Stimulated activated CD4-positive, alpha-beta T cell treated with anti-CD3 and anti-CD28 coated beads, TNF-alpha, amount 100 ng/mL, for 24 hours (primary cell): ENCODE results near the gene CERT1.

Source experiments
- DNase-seq, 3 experiments: peaks; one replicate each; pipeline ENCODE4 v3.0.0-alpha.2; 2020; ENCODE audit warnings: low read depth in 3 of 3

CERT1 gene

DNA sequence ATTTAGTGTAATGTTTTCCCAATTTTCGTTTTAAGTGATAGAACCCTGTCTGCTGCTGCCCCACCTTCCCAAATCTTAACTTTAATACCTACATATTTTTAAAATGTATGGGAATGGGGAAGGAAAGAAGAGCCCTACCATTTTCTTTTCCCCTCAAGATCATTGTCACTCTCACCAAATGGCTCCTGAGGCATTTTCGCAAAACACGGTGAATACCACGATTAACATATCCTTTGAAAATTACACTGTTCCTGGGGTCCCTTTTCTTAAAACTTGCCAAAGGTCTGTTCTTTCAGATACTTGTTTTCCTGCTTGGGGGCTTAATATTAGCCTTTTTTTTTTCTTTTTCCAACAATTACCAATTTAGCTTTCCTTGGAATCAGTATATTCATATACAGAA, 36.1 kb downstream of the CERT1 start:
- DNase-seq, result no peak

DNA sequence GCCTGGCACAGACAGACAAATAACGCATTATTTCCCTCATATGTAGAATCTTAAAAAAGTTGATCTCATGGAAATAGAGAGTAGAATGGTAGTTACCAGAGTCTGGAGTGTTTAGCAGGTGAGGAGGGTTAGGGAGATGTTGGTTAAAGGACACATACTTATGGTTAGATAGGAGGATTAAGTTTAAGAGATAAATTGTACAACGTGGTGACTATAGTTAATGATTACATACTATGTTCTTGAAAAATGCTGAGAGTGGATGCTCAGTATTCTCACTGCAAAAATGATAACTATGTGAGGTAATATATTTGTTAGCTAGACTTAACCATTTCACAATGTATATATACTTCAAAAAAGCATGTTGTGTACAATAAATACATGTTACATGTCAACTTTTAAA, 38.0 kb downstream of the CERT1 start:
- no peak for DNase-seq

DNA sequence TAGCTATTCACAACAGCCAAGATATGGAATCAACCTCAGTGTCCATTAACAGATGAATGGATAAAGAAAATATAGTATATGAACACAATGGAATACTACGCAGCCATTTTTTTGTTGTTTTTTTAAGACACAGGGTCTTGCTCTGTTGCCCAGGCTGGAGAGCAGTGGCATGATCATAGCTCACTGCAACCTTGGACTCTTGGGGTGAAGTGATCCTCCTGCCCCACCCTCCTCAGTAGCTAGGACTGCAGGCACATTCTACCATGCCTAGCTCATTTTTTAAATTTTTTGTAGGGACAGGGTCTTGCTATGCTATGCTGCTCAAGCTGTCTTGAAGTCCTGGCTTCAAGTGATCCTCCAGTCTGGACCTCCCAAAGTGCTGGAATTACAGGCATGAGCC, 38.5 kb downstream of the CERT1 start:
- no peak for DNase-seq

DNA sequence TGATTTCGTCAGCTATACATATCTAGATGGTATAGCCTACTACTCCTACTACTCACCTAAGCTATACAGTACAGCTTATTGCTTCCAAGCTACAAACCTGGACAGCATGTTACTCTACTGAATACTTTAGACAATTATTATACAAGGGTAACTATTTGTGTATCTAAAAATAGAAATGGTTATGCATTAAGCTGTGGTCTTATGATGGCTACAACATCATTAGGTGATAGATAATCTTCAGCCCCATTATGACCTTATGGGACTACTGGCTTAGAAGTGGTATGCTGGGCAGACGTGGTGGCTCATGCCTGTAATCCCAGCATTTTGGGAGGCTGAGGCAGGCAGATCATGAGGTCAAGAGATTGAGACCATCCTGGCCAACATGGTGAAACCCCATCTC, 40.2 kb downstream of the CERT1 start:
- no peak for DNase-seq

DNA sequence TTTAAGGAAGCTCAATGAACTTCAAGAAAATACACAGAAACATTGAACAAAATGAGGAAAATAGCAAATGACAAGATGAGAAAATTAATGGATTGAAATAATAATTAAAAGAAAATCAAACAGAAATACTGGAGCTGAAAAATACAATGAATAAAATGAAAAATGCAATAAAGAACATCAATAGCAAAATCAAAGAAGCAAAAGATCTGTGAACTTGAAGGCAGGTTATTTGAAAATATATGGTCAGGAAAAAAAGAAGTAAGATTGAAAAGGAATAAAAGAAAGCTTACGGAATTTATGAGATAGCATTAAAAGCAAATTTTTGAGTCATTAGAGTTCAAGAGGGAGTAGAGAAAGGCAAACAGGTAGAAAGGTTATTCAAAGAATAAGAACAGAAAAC, 42.4 kb downstream of the CERT1 start:
- no peak for DNase-seq

DNA sequence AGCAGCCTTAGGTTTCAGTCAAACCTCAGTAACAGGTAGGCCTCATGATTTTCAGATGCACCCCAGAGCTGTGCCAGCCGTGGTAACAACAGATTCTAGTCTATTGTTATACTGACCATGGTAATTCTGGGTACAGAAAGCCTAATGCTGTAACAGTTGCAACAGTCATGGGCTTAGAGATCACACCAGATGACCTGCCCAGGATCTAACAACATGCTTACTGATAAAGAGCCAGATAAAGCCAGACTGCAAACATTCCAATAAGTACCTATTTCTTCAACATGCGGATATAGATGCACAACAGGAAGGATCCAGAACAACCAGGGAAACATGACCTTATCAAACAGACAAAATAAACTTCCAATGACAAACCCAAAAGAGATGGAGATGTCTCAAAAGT, 42.8 kb downstream of the CERT1 start:
- no peak for DNase-seq

DNA sequence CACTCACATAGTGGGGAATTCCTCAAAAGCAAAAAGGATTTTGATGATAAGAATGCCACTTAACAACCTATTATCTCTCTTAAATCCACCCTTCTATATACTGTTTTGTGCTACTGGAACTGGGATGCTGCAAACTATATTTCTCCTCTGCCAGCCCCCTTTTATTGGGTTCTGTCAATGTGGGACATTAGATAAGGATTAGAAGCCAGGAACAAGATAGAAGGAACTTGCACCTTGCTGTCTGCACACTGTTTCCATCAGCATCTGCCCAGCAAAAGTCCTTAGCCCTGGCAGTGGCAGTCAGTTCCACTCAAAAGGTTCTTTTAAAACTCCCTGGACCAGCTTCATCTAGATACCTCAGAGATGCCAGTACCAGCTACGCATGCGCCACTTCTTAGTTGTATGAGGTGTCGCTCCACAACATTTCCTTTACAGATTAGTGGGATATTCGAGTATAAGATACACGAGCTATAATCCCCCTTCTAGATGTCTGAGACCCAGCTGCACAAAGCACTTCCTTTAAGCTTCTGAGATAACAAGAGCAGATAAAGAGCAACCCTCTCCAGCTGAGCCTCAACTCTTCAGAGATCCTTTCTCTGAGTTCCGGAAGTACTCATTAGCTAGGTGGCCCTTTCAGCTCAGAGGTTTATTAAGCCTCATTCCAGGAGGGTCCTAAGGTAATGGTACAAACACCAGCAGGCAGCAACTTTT, 45.3 kb downstream of the CERT1 start:
- DNase-seq, result no peak

DNA sequence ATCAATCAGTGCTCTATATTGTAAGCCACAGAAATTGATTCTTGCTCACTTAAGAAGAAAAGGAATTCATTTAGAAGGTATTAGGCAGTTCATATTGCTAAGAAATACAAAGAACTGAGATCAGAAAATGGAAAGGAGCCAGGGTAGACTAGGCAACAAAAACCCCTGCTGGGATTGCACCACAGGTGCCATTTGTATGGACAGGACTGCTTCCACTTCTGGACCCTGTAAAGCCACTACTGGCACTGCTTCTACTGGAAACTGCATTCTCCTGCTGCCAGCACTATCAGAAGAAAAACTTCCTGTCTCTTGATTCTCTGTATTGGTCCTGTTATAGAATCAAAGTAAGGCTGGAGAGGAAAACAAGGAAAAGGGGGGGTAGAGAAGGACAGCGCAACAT, 45.9 kb downstream of the CERT1 start:
- no peak for DNase-seq

DNA sequence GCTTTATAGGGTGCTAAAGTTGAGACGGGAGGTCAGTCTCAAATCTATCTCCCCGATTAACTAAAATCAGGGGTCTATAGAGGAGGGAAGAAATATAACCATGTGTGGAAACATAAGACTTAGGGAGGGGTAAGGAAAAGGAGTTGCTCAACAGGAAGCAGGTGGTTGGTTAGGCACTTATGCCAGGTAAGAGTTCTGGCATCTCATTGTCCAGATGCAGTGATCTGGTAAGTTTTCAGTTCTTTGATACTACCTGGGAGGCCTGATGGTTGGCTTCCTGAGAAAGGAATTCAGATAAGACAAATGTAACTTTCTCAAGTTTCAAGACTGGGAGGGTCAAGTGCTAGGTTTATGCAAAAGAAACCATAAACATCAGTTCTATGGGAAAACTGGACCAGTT, 47.7 kb downstream of the CERT1 start:
- no peak for DNase-seq

DNA sequence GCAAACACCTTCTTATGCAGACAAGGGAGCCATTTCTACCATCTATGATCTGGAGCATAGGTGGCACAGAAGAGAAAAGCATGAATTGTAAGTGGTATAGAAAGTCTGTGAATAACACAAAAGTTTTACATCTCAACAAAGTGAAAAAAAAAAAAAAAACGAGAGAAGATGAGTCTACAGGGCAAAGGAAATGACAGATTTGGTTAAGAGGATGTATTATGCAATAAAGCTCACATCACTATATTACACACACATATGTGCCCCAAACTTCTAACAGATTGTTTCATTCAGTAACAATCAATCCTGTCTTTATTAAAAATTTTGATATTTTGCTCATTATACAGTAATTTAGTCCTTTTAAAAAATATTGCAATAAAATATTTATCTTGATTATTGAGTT, 49.8 kb downstream of the CERT1 start:
- DNase-seq, result no peak

DNA sequence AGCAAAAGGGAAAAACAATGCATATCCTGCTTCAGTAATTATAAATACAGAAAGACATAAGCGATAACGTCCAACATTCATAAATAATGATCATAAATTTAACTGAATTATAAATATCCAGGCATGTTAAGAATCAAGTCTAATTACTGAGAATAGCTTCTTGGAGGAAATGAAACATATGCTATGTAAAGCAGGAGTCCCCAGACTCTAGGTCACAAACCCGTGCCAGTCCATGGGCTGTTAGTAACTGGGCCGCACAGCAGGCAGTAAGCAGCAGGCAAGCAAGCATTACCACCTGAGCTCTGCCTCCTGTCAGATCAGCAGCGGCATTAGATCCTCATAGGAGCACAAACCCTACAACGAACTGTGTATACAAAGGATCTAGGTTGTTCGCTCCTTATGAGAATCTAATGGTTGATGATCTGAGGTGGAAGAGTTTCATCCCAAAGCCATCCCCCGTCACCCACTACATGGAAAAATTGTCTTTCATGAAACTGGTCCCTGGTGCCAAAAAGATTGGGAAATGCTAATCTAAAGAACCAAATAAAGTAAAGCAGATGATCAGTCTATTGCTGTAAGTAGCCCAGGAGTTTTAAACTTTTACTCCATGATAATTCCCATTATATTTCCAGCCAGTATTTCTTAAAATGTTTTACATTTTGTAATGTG, 50.4 kb downstream of the CERT1 start:
- no peak for DNase-seq

DNA sequence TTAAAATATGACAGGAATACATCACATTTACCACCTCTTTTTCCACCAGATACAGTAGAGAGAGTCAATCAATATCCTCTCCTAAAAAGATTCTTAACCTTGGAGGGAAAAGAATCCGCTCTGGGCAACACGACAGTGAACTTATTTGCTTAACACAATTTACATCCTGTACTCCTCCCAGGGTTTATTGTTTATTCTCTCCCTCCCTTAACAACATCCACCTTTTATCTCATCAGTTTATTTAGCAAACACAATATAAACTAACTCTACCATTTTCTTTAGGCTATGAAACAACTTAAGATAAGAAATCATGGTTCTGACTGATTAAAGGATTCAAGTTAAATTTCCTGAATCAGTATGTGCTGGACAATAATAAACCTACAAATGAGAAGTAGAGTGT, 50.9 kb downstream of the CERT1 start:
- DNase-seq, result no peak

DNA sequence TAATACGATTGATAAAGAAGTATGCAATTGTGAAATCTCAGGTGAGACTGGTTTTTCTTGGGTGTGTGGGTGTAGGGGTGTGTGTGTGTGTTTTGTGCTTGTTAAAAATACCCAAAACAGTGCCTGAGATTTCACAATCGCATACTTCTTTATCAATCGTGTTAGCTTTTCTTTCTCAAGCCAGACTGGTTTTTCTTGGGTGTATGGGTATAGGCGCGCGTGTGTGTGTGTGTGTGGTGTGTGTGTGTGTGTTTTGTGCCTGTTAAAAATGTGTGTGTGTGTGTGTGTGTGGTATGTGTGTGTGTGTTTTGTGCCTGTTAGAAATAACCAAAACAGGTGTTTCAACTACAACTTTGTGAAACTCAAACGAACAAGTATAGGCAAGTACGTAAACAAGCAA, 53.7 kb downstream of the CERT1 start:
- DNase-seq, result no peak

DNA sequence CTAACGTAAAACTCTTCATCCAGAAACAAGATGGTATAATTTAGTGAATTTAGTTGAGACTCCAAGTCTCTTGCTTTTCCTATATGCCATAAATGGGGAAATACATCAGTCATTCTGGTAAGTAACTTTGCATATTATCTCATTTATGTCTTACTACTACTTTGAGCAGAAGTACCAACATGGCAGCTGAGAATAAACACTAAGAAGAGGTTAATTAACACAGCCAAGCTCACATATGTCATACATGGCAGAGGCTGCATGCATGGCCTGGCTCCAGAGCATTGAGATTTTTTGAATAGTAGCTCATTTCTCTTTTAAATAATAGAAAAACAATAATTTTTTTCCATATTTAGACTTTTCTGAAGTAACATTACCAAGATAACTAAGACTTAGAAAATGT, 54.3 kb downstream of the CERT1 start:
- DNase-seq, result no peak

DNA sequence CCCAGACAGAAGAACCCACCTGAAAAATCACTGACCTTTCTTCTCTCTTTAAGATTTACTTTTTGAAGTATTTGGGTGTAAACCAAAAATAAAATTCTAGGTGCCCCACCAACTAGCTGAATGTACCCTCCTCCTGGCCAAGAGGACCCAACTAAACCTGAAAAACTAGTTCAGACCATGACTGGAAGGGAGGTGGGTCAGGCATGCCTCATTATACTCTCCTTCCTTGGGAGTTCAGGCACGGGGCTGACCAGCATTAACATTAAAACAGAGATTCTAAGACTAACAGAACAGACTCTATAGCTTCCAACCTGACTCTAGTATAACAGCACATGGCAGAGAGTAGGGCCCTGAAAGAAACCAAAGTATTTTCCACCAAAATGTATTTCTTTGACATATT, 61.4 kb downstream of the CERT1 start:
- DNase-seq, result no peak

DNA sequence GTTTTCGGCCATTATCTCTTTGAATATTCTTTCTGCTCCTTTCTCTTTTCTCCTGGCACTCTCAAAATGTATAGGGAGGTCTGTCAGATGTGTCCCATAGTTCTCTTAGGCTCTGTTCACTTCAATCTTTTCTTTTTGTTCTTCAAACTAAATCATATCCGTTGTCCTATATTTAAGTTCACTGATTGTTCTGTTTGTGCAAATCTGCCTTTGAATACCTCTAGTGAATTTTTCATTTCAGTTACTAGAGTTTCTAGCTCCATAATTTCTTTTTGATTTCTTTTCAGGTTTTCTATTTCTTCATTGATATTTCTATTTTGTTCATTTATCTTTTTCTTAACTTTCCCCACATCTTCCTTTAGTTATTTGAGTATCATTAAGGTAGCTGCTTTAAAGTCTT, 65.4 kb downstream of the CERT1 start:
- no peak for DNase-seq

DNA sequence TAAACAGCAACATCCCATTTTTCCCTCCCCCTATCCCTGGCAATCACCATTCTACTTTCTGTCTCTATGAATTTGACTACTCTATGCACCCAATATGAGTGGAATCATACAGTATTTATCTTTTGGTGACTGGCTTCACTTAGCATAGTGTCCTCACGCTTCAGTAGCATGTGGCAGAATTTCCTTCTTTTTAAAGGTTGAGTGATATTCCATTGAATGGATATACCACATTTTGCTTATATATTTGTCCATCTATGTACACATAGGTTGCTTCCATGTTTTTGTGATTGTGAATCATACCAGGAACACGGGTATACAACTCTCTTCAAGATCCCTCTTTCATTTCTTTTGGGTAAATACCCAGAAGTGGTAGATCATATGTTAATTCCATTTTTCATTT, 69.9 kb downstream of the CERT1 start:
- no peak for DNase-seq

DNA sequence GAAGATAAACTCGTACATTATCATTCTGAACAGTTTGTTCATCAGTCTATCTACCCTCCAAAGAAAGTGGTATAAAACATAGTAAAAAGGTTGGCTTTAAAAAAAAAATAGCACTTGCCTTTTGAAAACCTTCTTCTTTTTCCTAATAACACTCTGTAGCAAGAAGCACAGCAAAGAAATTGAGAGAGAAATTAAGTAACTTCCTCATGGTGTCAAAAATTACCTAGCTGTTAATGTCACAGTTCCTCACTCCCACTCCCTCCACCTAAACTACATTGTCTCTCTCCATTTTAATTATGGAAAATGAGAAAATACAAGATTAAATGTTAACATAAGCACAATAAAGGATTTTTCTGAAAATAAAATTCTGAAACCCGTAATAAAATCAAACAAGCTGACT, 72.2 kb downstream of the CERT1 start:
- DNase-seq, result no peak

DNA sequence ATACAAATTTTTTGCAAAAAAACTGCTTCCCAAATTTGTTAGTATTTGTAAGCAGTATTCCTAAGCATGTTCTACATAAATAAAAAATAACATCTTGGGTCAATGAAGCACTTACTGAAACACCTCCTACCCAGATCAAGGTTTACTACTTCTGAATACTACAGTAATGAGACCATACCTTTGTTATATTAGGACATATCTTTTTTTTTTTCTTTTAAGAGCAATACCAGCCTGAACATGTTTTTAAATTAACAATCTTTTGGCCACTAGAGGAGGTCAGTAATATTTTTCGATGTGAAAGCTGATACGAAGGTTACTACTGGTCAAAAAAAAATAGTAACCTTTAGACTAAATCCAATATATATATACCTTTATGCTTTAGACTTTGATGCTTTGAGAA, 72.7 kb downstream of the CERT1 start:
- no peak for DNase-seq

DNA sequence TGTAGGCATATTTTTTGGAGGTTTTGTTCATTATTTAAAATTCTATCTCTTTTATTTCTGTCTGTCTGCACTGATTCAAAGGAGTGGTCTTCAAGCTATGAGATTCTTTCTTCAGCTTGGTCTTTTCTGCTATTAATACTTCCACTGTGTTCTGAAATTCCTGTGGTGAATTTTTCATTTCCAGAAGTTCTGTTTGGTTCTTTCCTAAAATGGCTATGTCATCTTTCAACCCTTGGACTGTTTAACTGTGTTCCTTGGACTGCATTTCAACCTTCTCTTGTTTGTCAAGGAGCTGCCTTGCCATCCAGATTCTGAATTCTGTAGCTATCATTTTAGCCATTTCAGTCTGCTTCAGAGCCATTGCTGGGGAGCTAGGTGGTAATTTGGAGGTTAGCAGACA, 76.3 kb downstream of the CERT1 start:
- no peak for DNase-seq

DNA sequence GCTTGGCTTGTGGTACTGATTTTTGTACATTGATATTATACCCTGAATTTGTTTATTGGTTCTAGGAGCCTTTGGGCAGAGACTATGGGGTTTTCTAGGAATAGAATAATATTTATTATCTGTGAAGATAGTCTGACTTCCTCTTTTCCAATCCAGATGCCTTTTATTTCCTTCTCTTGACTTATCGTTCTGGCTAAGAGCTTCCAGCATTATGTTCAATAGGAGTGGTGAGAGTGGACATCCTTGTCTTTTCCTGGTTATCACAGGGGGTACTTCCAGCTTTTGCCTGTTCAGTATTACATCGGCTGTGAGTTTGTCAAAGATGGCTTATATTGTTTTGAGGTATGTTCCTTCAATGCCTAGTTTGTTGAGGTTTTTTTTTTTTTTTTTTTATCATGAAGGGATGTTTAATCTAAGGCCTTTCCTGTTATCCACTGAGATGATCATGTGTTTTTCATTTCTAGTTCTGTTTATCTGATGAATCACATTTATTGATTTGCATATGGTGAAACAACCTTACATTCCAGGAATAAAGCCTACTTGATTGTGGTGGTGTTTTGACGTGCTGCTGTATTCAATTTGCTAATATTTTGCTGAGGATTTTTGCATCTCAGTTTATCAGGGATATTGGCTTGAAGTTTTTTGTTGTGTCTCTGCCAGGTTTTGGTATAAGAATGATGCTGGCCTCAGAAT, 77.5 kb downstream of the CERT1 start:
- DNase-seq, result no peak

DNA sequence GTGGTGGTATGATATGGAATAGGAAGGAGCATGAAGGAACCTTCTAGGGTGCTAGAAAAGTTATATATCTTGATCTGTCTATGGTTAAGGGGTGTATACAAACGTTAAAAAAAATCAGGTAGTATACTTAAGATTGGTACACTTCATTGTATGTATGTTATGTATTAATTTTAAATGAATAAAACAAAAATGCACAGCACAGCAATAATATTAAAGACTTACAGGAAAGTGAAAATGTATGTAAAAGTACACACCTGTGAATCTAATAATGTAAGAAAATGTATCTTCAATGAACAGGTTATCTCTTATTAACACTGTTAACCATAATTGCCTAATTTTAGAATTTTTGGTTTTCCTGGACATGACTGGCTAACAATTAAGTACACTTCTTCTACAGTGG, 97.2 kb downstream of the CERT1 start:
- DNase-seq, result no peak
